Spinal cord (tissue), 10 donors: Measurements from ENCODE around the gene APLP2. TPM values are rescaled to one million over a fixed set of nuclear protein-coding genes. Genes with fewer than 3 reads are reported as not detected.

Experiments
- DNase-seq, 6 donors: peaks; one replicate each; pipeline versions ENCODE4 v3.0.0 to v3.0.0-alpha.2; 2013 to 2015; ENCODE audit warnings: low spot score in 6 of 6, low read depth in 4 of 6
- H3K27ac ChIP-seq: one replicate; pipeline ENCODE4 v1.5.1; 2013; ENCODE audit warnings: low read depth, low read length, control low read depth
- H3K27me3 ChIP-seq: one replicate; pipeline ENCODE4 v1.6.1; 2013; ENCODE audit warnings: low read length; ENCODE audit not compliant: control insufficient read depth, insufficient read depth
- H3K36me3 ChIP-seq: one replicate; pipeline ENCODE4 v1.6.1; 2013; ENCODE audit warnings: low read length; ENCODE audit not compliant: control insufficient read depth, insufficient read depth
- H3K4me1 ChIP-seq: one replicate; pipeline ENCODE4 v1.6.1; 2013; ENCODE audit warnings: low read length; ENCODE audit not compliant: control insufficient read depth, insufficient read depth
- H3K4me3 ChIP-seq: one replicate; pipeline ENCODE4 v1.5.1; 2013; ENCODE audit warnings: low read depth, low read length, control low read depth
- H3K9me3 ChIP-seq: one replicate; pipeline ENCODE4 v1.6.1; 2013; ENCODE audit warnings: low read length; ENCODE audit not compliant: control insufficient read depth, insufficient read depth
- WGBS: methylation state at CpG from one replicate; pipeline ENCODE4 v1.1.5; 2013; ENCODE audit warnings: missing lambda C conversion rate; ENCODE audit not compliant: insufficient coverage; 5-methylcytosine and 5-hydroxymethylcytosine counted together
- polyA plus RNA-seq, 2 donors: library from polyadenylated mRNA; unstranded; fragments of 120-200 nt; gene quantifications; one replicate each; pipeline ENCODE4 v1.2.1, GENCODE V29; 2013; ENCODE audit not compliant: insufficient read length in 2 of 2
- total RNA-seq, 2 donors: library from RNA; depleted of rRNA in 1 of 2; stranded (reverse); fragments of 120-200 nt in 1 of 2; fragments of >200 nt in 1 of 2; gene quantifications; one replicate each; pipeline versions ENCODE4 v1.2.3 to v1.2.4, GENCODE V29; 2013 to 2014
- donor health status: healthy.

The APLP2 gene
- total and polyA plus RNA-seq, 4 donors, result 440 to 479 (median 463) TPM

- no peaks in the 10 kb centered on the region for H3K9me3 ChIP-seq
- H3K4me3 ChIP-seq, result no peak overlapping the region
- 100% methylated on average over 1 of the region's 1 CpG for WGBS
- DNase-seq, result no peak
- H3K27me3 ChIP-seq, result no peaks in the 10 kb centered on the region
- no peak overlapping the region for H3K27ac ChIP-seq
- peaks cover 11% of the 10 kb centered on the region for H3K4me1 ChIP-seq
- H3K36me3 ChIP-seq, result no peaks in the 10 kb centered on the region
Observed at GRCh38 chr11:130095326-130095725, 25.6 kb downstream of the APLP2 start.

DNA sequence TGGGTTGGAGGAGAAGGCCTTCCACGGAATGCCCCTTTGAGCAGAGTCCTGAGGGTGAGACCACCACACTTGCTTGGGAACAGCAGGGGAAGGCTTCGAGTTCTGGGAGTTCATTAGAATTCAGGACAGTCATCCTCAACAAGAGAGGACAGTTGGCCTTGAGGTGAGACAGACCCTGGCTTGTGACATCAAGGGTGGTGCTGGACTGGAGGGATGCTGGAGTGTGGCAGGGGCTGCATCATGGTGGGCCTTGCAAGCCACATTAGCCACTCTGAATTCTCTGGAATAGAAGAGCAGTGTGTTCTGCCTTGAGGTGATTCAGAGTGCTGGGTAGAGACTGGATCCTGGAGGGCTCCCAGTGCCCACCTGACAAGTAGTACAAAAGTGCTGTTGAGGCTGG lies 26.3 kb downstream of the APLP2 start:
- 95% methylated on average over 2 of the region's 2 CpGs for WGBS
- Histone ChIP-seq H3K4me1 (peaks cover 11% of the 10 kb centered on the region), H3K27me3 (no peaks in the 10 kb centered on the region), H3K4me3 (no peak overlapping the region), H3K36me3 (no peaks in the 10 kb centered on the region), H3K27ac (no peak overlapping the region), H3K9me3 (no peaks in the 10 kb centered on the region)
- no peak for DNase-seq

DNA sequence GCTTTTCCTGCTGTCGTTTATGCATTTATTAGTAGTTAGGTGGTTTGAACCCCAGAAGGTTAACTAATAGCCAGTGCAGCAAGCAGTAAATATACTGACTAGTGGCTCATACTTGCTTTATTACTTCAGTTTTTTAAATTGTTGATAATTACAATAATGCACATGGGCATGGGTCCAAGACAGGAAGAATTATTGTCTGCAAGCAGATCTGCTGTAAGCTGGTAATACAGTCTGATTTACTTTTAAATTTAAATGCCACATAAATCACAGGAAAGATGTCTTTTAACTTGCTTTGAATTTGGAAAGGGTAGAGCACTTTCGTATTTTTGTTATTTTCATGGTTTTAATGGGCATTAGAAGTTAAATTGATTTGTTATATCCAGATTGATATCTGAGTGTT lies 27.1 kb downstream of the APLP2 start:
- Histone ChIP-seq H3K27me3 (no peaks in the 10 kb centered on the region), H3K4me1 (peaks cover 11% of the 10 kb centered on the region), H3K27ac (no peak overlapping the region), H3K9me3 (no peaks in the 10 kb centered on the region), H3K4me3 (no peak overlapping the region), H3K36me3 (no peaks in the 10 kb centered on the region)
- DNase-seq, result peak in 1 of 6 donors; percentile 52
- WGBS, result 100% methylated on average over 1 of the region's 2 CpGs

GRCh38 chr11:130097285-130097684 lies 27.6 kb downstream of the APLP2 start:
- WGBS, result 100% methylated on average over 2 of the region's 4 CpGs
- no peaks in the 10 kb centered on the region for H3K36me3 ChIP-seq
- no peaks in the 10 kb centered on the region for H3K27me3 ChIP-seq
- peaks cover 11% of the 10 kb centered on the region for H3K4me1 ChIP-seq
- no peak for DNase-seq
- no peak overlapping the region for H3K27ac ChIP-seq
- H3K9me3 ChIP-seq, result no peaks in the 10 kb centered on the region
- no peak overlapping the region for H3K4me3 ChIP-seq

- H3K27me3 ChIP-seq, result no peaks in the 10 kb centered on the region
- DNase-seq, result no peak
- H3K36me3 ChIP-seq, result no peaks in the 10 kb centered on the region
- no peak overlapping the region for H3K27ac ChIP-seq
- no CpG with 5 or more reads among the region's 2 CpGs for WGBS
- no peak overlapping the region for H3K4me3 ChIP-seq
- H3K9me3 ChIP-seq, result no peaks in the 10 kb centered on the region
- H3K4me1 ChIP-seq, result peaks cover 11% of the 10 kb centered on the region
Observed at GRCh38 chr11:130099356-130099755, 29.7 kb downstream of the APLP2 start.

GRCh38 chr11:130100381-130101095 lies 30.8 kb downstream of the APLP2 start:
- Histone ChIP-seq H3K4me1 (peaks cover 11% of the 10 kb centered on the region), H3K27ac (no peak overlapping the region), H3K9me3 (no peaks in the 10 kb centered on the region), H3K36me3 (no peaks in the 10 kb centered on the region), H3K4me3 (no peak overlapping the region), H3K27me3 (no peaks in the 10 kb centered on the region)
- no CpG with 5 or more reads among the region's 5 CpGs for WGBS
- no peak for DNase-seq

- 92% methylated on average over 2 of the region's 5 CpGs for WGBS
- Histone ChIP-seq H3K4me1 (peaks cover 5% of the 10 kb centered on the region), H3K4me3 (no peak overlapping the region), H3K27ac (no peak overlapping the region), H3K36me3 (no peaks in the 10 kb centered on the region), H3K27me3 (no peaks in the 10 kb centered on the region), H3K9me3 (no peaks in the 10 kb centered on the region)
- DNase-seq, result no peak
Observed at GRCh38 chr11:130101661-130102060, 32.0 kb downstream of the APLP2 start.

GRCh38 chr11:130102301-130103249 lies 32.9 kb downstream of the APLP2 start:
- peak in 1 of 6 donors; percentile 58 for DNase-seq
- WGBS, result 67% methylated on average over 4 of the region's 9 CpGs

DNA sequence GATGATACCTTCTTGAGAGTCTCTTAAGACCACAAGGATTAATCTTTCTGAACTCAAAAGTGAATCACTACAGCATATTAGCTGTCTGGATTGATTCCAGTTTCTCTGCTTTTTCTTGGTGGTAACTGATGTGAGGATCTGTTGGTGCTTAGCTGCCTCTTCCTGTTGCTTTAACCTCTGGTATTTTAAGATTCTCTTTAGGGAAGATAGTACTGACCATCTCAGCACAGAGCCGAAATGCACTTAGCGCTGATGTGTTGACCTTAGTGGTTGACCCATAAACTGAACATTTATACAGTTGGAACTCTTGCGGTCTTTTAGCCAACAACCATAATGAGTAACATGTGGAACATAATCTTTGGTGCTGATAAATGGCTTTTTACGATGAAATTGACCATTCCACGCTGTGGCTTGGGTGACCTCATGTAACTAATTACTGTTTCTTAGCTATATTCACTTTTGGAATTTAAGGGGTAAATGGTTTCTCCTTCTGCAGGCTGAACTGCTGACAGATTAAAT lies 33.7 kb downstream of the APLP2 start:
- H3K4me3 ChIP-seq, result no peak overlapping the region
- no peaks in the 10 kb centered on the region for H3K27me3 ChIP-seq
- peak in 2 of 6 donors; percentile 45 to 54 for DNase-seq
- H3K36me3 ChIP-seq, result no peaks in the 10 kb centered on the region
- H3K27ac ChIP-seq, result no peak overlapping the region
- 62% methylated on average over 2 of the region's 5 CpGs for WGBS
- no peaks in the 10 kb centered on the region for H3K9me3 ChIP-seq
- peaks cover 5% of the 10 kb centered on the region for H3K4me1 ChIP-seq

More at GRCh38 chr11:130102301-130103249, 32.9 kb downstream of the APLP2 start:
- H3K27ac ChIP-seq, result no peak overlapping the region
- peaks cover 5% of the 10 kb centered on the region for H3K4me1 ChIP-seq
- no peaks in the 10 kb centered on the region for H3K36me3 ChIP-seq
- no peaks in the 10 kb centered on the region for H3K27me3 ChIP-seq
- H3K4me3 ChIP-seq, result no peak overlapping the region
- no peaks in the 10 kb centered on the region for H3K9me3 ChIP-seq
